Mesenchymal stem cell (in vitro differentiated cells and primary cell): ENCODE data around the gene BCL10. TPM values are rescaled to one million over a fixed set of nuclear protein-coding genes. Genes with fewer than 3 reads are reported as not detected.

Experiments
- small RNA-seq: library from polyadenylated mRNA; stranded (forward); fragments of <200 nt; extraction: miRNeasy Mini kit (QIAGEN cat#:217004); gene quantifications from one replicate; pipeline ENCODE3, GENCODE V24; 2013; ENCODE audit warnings: low read depth

The BCL10 gene

Small RNAs within 50 kb of the gene (small RNA-seq; reads per million reads assigned to genes)
- gene RF00019, result not detected
